ENCODE results near the gene PFN1.
"Not testable (repeated sequence)": the region's sequence is repeated elsewhere in the genome, so short reads cannot be mapped to it uniquely, and the experiment has no call there.

The PFN1 gene

GRCh38 chr17:4919511-4920047 is 28.8 kb downstream of the PFN1 start:
- Histone ChIP-seq H3K27me3 (ENCODE audit: insufficient read depth, poor library complexity, severe bottlenecking) (no peaks in the 10 kb centered on the region), H3K27ac (replicated peaks) (no peak overlapping the region), H3K4me3 (replicated peaks; ENCODE audit: insufficient read depth, low read length) (no peak overlapping the region)
- no peak for DNase-seq (ENCODE audit: low read depth in 1 of 2, low spot score in 1 of 2)
- no peak for TF ChIP-seq REST (IDR thresholded peaks at IDR 0.05; ENCODE audit: insufficient replicate concordance, low read depth)
- no peak for TF ChIP-seq SPI1 (IDR thresholded peaks at IDR 0.05; ENCODE audit: borderline replicate concordance, low read depth)
- TF ChIP-seq GABPA (IDR thresholded peaks at IDR 0.05; ENCODE audit: low read depth), result no peak
- TF ChIP-seq POLR2AphosphoS5 (IDR thresholded peaks at IDR 0.05; ENCODE audit: low read depth), result no peak
- no peak for TF ChIP-seq CTCF (IDR thresholded peaks at IDR 0.05; ENCODE audit: insufficient read depth, low read length)

GRCh38 chr17:4914551-4914950 is 33.8 kb downstream of the PFN1 start:
- not testable (repeated sequence) for H3K4me3 ChIP-seq (replicated peaks; ENCODE audit: insufficient read depth, low read length); H3K27me3 ChIP-seq (ENCODE audit: insufficient read depth, poor library complexity, severe bottlenecking); DNase-seq (ENCODE audit: low read depth in 1 of 2, low spot score in 1 of 2); H3K27ac ChIP-seq (replicated peaks)

- no peak for DNase-seq (ENCODE audit: low read depth in 1 of 2, low spot score in 1 of 2)
- TF ChIP-seq CTCF (IDR thresholded peaks at IDR 0.05; ENCODE audit: insufficient read depth, low read length) (no peak), POLR2AphosphoS5 (IDR thresholded peaks at IDR 0.05; ENCODE audit: low read depth) (no peak), GABPA (IDR thresholded peaks at IDR 0.05; ENCODE audit: low read depth) (no peak), SPI1 (IDR thresholded peaks at IDR 0.05; ENCODE audit: borderline replicate concordance, low read depth) (no peak), REST (IDR thresholded peaks at IDR 0.05; ENCODE audit: insufficient replicate concordance, low read depth) (no peak)
- no peak overlapping the region for H3K4me3 ChIP-seq (replicated peaks; ENCODE audit: insufficient read depth, low read length)
- H3K27ac ChIP-seq (replicated peaks), result no peak overlapping the region
- H3K27me3 ChIP-seq (ENCODE audit: insufficient read depth, poor library complexity, severe bottlenecking), result no peaks in the 10 kb centered on the region
Observed at GRCh38 chr17:4913994-4914393, 34.3 kb downstream of the PFN1 start.

- Histone ChIP-seq H3K27me3 (ENCODE audit: insufficient read depth, poor library complexity, severe bottlenecking) (no peaks in the 10 kb centered on the region), H3K4me3 (replicated peaks; ENCODE audit: insufficient read depth, low read length) (no peak overlapping the region), H3K27ac (replicated peaks) (no peak overlapping the region)
- peak; percentile 50 to 85 for DNase-seq (ENCODE audit: low read depth in 1 of 2, low spot score in 1 of 2)
- TF ChIP-seq CTCF (IDR thresholded peaks at IDR 0.05; ENCODE audit: insufficient read depth, low read length), result peak; percentile 54
- no peak for TF ChIP-seq GABPA (IDR thresholded peaks at IDR 0.05; ENCODE audit: low read depth)
Observed at GRCh38 chr17:4908711-4909496, 39.4 kb downstream of the PFN1 start.
